Activated T-helper 2 cell treated with anti-CD3 and anti-CD28 coated beads, Interferon-gamma antibody, Interleukin-2, Interleukin-4, amounts not matched to agents 10 μg/mL and 5 μg/mL and 100 μg/mL, durations not matched to agents 14 hours and 24 hours and 36 hours (primary cell): ENCODE measurements around the gene TBC1D23. TPM values are rescaled to one million over a fixed set of nuclear protein-coding genes. Genes with fewer than 3 reads are reported as not detected.
"Not testable (repeated sequence)": the region's sequence is repeated elsewhere in the genome, so short reads cannot be mapped to it uniquely, and the experiment has no call there.

ENCODE experiments used
- DNase-seq: peaks from one replicate; pipeline ENCODE4 v3.0.0; 2021; ENCODE audit warnings: low spot score
- H3K27ac Mint-ChIP-seq: one replicate; pipeline ENCODE4 v1.8.0; 2021; ENCODE audit warnings: mixed read lengths
- H3K27me3 Mint-ChIP-seq: one replicate; pipeline ENCODE4 v1.8.0; 2021; ENCODE audit warnings: low read depth, mixed read lengths
- H3K36me3 Mint-ChIP-seq: one replicate; pipeline ENCODE4 v1.8.0; 2021; ENCODE audit warnings: low read depth, mixed read lengths
- H3K4me1 Mint-ChIP-seq: one replicate; pipeline ENCODE4 v1.8.0; 2021; ENCODE audit warnings: low read depth, mixed read lengths
- H3K4me3 Mint-ChIP-seq: one replicate; pipeline ENCODE4 v1.8.0; 2021; ENCODE audit warnings: low read depth, mild to moderate bottlenecking, moderate library complexity, mixed read lengths
- H3K9me3 Mint-ChIP-seq: one replicate; pipeline ENCODE4 v1.8.0; 2021; ENCODE audit warnings: mixed read lengths
- intact Hi-C: fragments of 100-400 bp; cut with micrococcal nuclease; formaldehyde crosslinking; loops from one replicate; pipeline ENCODE4 v1.15.1; 2023
- total RNA-seq: library from RNA; stranded (reverse); gene quantifications from 2 replicates; pipeline ENCODE4 v1.2.3, GENCODE V29; 2022

TBC1D23 gene
- total RNA-seq, 1 donor from 2014 or later, result 18.7 TPM

- intact Hi-C loops, result loop anchor here (5.0 kb wide), 4 partner anchors 82 to 1062 kb away; partner anchors contain the start of genes LNP1 and TOMM70
- no peak for DNase-seq
- no peaks in the 10 kb centered on the region for H3K9me3 Mint-ChIP-seq
- no peaks in the 10 kb centered on the region for H3K27me3 Mint-ChIP-seq
- no peak overlapping the region for H3K27ac Mint-ChIP-seq
- H3K36me3 Mint-ChIP-seq, result peaks cover 9% of the 10 kb centered on the region
- peaks cover 12% of the 10 kb centered on the region for H3K4me1 Mint-ChIP-seq
- no peak overlapping the region for H3K4me3 Mint-ChIP-seq
Measured at GRCh38 chr3:100319951-100320350, 59.2 kb downstream of the TBC1D23 start.

- Mint-ChIP-seq H3K27me3 (no peaks in the 10 kb centered on the region), H3K36me3 (peaks cover 21% of the 10 kb centered on the region), H3K27ac (no peak overlapping the region), H3K9me3 (no peaks in the 10 kb centered on the region), H3K4me3 (no peak overlapping the region), H3K4me1 (no peaks in the 10 kb centered on the region)
- intact Hi-C loops, result no loop called here
- DNase-seq, result no peak
Measured at GRCh38 chr3:100324044-100324443, 63.3 kb downstream of the TBC1D23 start.

GRCh38 chr3:100325827-100326226 lies 65.0 kb downstream of the TBC1D23 start:
- H3K27me3 Mint-ChIP-seq, result no peaks in the 10 kb centered on the region
- peaks cover 14% of the 10 kb centered on the region for H3K36me3 Mint-ChIP-seq
- no peak overlapping the region for H3K27ac Mint-ChIP-seq
- no peak for DNase-seq
- H3K4me1 Mint-ChIP-seq, result no peaks in the 10 kb centered on the region
- intact Hi-C loops, result no loop called here
- no peaks in the 10 kb centered on the region for H3K9me3 Mint-ChIP-seq
- H3K4me3 Mint-ChIP-seq, result no peak overlapping the region

- H3K9me3 Mint-ChIP-seq, H3K27me3 Mint-ChIP-seq, H3K4me3 Mint-ChIP-seq, DNase-seq, H3K27ac Mint-ChIP-seq, H3K4me1 Mint-ChIP-seq, intact Hi-C loops: not testable (repeated sequence)
- peaks cover 14% of the 10 kb centered on the region for H3K36me3 Mint-ChIP-seq
Measured at GRCh38 chr3:100327377-100327776, 66.6 kb downstream of the TBC1D23 start.

- intact Hi-C loops, result loop anchor here (5.0 to 10.0 kb wide), 2 partner anchors 68 to 385 kb away; partner anchors contain the start of gene TBC1D23
- Mint-ChIP-seq H3K4me3 (no peak overlapping the region), H3K27ac (no peak overlapping the region), H3K36me3 (peaks cover 14% of the 10 kb centered on the region), H3K9me3 (no peaks in the 10 kb centered on the region), H3K27me3 (no peaks in the 10 kb centered on the region), H3K4me1 (peaks cover 5% of the 10 kb centered on the region)
- DNase-seq, result no peak
Measured at GRCh38 chr3:100329800-100330489, 69.2 kb downstream of the TBC1D23 start.

GRCh38 chr3:100330651-100331050 lies 69.9 kb downstream of the TBC1D23 start:
- Mint-ChIP-seq H3K4me3 (no peak overlapping the region), H3K27me3 (no peaks in the 10 kb centered on the region), H3K36me3 (peaks cover 19% of the 10 kb centered on the region), H3K9me3 (no peaks in the 10 kb centered on the region), H3K4me1 (peaks cover 12% of the 10 kb centered on the region), H3K27ac (no peak overlapping the region)
- DNase-seq, result no peak
- intact Hi-C loops, result loop anchor here (5.0 to 10.0 kb wide), 2 partner anchors 68 to 384 kb away; partner anchors contain the start of gene TBC1D23

- Mint-ChIP-seq H3K27ac (no peak overlapping the region), H3K27me3 (no peaks in the 10 kb centered on the region), H3K4me3 (no peak overlapping the region), H3K4me1 (peaks cover 18% of the 10 kb centered on the region), H3K36me3 (peaks cover 15% of the 10 kb centered on the region), H3K9me3 (no peaks in the 10 kb centered on the region)
- intact Hi-C loops, result loop anchor here (5.0 to 10.0 kb wide), 2 partner anchors 69 to 383 kb away; partner anchors contain the start of gene TBC1D23
- DNase-seq, result no peak
Measured at GRCh38 chr3:100331660-100332059, 70.9 kb downstream of the TBC1D23 start.

GRCh38 chr3:100333051-100333450 lies 72.3 kb downstream of the TBC1D23 start:
- H3K27ac Mint-ChIP-seq, result no peak overlapping the region
- no peak for DNase-seq
- H3K4me3 Mint-ChIP-seq, result no peak overlapping the region
- H3K9me3 Mint-ChIP-seq, result no peaks in the 10 kb centered on the region
- peaks cover 18% of the 10 kb centered on the region for H3K4me1 Mint-ChIP-seq
- H3K36me3 Mint-ChIP-seq, result peaks cover 5% of the 10 kb centered on the region
- intact Hi-C loops, result loop anchor here (5.0 to 10.0 kb wide), 2 partner anchors 71 to 382 kb away; partner anchors contain the start of gene TBC1D23
- H3K27me3 Mint-ChIP-seq, result no peaks in the 10 kb centered on the region

GRCh38 chr3:100333970-100334487 lies 73.2 kb downstream of the TBC1D23 start:
- H3K36me3 Mint-ChIP-seq, result peaks cover 8% of the 10 kb centered on the region
- intact Hi-C loops, result loop anchor here (1.0 to 10.0 kb wide), 4 partner anchors 17 to 381 kb away; partner anchors contain the start of genes LNP1, TBC1D23 and TOMM70
- H3K27me3 Mint-ChIP-seq, result no peaks in the 10 kb centered on the region
- peak overlapping the region; percentile 78 for H3K4me3 Mint-ChIP-seq
- peaks cover 18% of the 10 kb centered on the region for H3K4me1 Mint-ChIP-seq
- H3K27ac Mint-ChIP-seq, result peak overlapping the region; percentile 42
- H3K9me3 Mint-ChIP-seq, result no peaks in the 10 kb centered on the region
- no peak for DNase-seq

GRCh38 chr3:100334488-100335351 lies 73.9 kb downstream of the TBC1D23 start, which contains the start of gene NIT2:
Gene NIT2, plus strand, starts transcription at chr3:100334757. Its CDS starts 35 bp downstream, at chr3:100334792.
- Mint-ChIP-seq H3K27ac (peak within 1 kb of the TSS; percentile 99), H3K4me1 (peaks cover 18% of the 10 kb centered on the region), H3K27me3 (no peaks in the 10 kb centered on the region), H3K36me3 (peaks cover 15% of the 10 kb centered on the region), H3K4me3 (peak within 1 kb of the TSS; percentile 99), H3K9me3 (no peaks in the 10 kb centered on the region)
- DNase-seq, result peak; percentile 74
- intact Hi-C loops, result loop anchor here (1.0 to 10.0 kb wide), 4 partner anchors 18 to 380 kb away; partner anchors contain the start of genes LNP1, TBC1D23 and TOMM70

GRCh38 chr3:100335434-100335833 lies 74.6 kb downstream of the TBC1D23 start:
- DNase-seq, result no peak
- Mint-ChIP-seq H3K4me3 (peak overlapping the region; percentile 99), H3K27me3 (no peaks in the 10 kb centered on the region), H3K4me1 (peaks cover 18% of the 10 kb centered on the region), H3K36me3 (peaks cover 16% of the 10 kb centered on the region), H3K27ac (peak overlapping the region; percentile 99), H3K9me3 (no peaks in the 10 kb centered on the region)
- intact Hi-C loops, result loop anchor here (2.0 to 10.0 kb wide), 2 partner anchors 19 to 379 kb away; no protein-coding TSS in a partner anchor

GRCh38 chr3:100336229-100336628 lies 75.4 kb downstream of the TBC1D23 start:
- Mint-ChIP-seq H3K36me3 (peaks cover 22% of the 10 kb centered on the region), H3K4me1 (peaks cover 18% of the 10 kb centered on the region)
- not testable (repeated sequence) for H3K27ac Mint-ChIP-seq, H3K9me3 Mint-ChIP-seq, H3K27me3 Mint-ChIP-seq, H3K4me3 Mint-ChIP-seq, DNase-seq
- intact Hi-C loops, result loop anchor here (10.0 kb wide), 1 partner anchor 379 kb away; no protein-coding TSS in a partner anchor
